ENCODE data around the gene GSKIP.

Gene GSKIP

DNA sequence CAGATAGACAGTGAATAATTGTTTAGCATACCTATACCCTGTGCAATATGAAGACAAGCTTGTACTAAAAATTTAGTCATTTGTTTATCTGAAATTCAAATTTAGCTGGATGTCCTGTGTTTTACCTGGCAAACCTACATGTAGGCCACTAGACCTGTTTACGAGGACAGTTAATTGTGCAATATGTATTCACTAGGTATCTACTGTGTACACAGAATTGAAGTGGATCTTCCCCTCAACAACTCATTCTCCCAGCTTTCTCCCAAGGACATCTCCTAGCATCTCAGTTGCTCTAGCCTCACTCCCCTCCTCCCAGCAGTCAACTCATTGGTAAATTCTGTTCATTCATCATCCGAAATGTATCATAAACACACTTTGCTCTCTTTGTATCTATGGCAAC, 53.9 kb downstream of the GSKIP start:
- DNase-seq (ENCODE audit: low read depth in 2 of 2) = no peak

DNA sequence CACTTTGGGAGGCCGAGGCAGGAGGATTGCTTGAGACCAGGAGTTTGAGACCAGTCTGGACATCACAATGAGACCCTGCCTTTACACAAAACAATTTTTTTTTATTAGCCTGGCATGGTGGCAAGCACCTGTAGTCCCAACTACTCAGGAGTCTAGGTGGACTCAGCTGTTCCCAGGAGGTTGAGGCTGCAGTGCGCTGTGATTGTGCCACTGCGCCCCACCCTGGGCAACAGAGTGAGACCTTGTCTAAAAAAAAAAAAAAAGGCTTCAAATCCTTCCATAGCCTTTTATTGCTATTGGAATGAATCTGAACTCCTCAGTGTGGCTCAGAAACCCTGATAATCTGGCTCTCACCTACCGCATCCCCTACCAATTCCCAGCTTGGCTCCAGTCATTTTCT, 54.7 kb downstream of the GSKIP start:
- no peak for DNase-seq (ENCODE audit: low read depth in 2 of 2)

DNA sequence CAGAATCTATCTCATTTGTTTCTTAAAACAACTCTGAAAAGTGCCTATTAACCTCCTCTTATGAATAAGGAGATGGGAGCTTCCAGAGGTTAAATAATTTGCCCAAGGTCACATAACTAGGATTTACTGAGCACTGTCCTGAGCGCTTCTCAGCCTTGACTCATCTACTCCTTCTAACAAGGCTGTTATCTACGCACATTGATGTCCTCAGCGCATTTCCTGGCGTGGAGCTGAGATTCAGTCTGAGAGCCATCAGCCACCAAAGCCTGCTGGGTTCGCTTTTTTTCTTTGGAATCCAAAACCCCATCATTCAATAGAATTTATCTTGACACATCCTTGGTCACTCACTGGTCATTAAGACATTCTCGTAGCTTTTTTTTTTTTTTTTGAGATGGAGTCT, 57.9 kb downstream of the GSKIP start:
- DNase-seq (ENCODE audit: low read depth in 2 of 2) = no peak

DNA sequence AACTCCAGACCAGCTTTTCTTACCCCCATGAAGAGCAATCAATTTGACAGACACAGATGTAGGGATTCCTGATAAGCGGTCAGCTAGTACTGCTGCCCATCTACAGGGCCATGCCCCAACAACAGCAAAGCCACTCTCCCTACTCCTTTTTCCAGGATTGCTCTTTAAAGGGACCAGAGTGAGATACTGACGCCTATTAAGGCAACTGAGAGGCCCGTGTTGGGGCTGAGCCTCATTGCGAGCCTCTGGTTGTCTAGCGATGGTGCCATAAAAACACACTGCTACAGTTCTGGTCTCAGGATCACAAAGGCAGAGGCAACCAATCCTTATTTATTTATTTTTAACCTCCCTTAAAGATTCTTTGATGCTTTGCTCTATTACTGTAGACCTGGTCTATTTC, 59.7 kb downstream of the GSKIP start:
- DNase-seq (ENCODE audit: low read depth in 2 of 2) = no peak

DNA sequence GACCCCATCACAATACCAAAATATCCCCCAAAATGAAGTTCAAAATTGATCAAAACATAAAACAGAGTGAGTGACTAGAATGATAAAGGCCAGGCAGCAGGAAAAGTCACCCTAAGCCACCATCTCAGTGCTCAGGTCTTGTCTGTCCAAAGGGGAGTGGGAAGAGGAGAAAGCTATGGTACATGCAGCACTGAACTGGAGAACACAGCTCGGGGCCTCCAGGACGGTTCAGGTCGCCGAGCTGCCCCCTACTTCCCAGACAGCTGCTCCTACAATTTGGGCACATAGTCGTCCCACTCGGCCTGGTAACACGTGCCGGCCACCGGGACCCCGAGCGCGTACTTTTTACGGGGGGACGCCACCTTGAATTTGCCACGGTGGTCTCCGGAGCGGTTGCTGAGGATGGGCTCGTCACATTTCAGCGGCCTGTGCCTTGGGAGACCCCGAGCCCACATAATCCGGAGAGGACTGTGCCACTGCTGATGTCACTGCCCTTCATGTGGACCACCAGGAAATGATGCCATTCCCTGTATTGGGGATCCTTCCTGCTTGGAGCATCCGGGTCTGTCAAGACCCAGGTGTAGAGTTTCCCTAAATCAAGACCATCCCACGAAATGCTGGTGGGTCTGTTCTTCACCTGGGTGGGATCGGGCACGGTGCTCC, 60.3 kb downstream of the GSKIP start:
- no peak for DNase-seq (ENCODE audit: low read depth in 2 of 2)

DNA sequence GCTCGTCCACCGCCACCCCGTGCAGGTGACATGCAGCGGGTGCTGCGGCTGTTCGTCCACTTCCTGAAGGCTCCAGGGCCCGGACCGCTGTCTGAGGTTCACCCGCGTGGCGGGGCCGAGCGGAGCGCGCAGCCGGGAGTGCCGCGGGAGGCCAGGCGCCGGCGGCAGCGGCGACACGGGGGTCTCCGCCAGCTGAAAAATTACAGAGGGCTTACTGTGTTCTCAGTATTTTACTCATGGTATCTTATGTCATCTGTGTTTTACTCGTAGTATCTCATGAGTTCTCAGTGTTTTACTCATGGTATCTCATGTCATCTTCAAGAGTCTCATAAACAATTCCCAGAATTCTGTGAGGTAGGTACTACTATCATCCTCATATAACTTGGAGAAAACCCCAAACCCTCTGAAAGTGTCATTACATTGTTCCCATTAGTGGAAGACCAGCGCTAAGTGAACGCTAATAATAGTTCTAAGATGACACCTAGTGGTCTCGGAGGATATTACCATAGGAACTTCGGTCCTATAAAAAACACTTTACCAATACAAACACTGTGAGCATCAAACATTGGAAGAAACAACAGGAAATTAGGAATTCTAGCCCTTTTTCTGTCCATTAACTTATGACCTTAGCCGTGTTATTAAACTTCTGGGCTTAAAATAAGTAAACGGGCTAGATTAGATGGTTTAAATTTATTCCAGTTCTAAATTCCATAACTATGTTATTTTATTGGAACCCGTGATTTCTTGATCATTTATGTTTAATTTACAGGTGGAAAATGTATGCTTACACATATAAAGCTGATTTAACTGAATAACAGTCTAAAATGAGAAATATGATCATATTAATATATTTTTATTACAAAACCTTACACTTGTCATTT, 61.0 kb downstream of the GSKIP start:
- DNase-seq (ENCODE audit: low read depth in 2 of 2) = no peak

DNA sequence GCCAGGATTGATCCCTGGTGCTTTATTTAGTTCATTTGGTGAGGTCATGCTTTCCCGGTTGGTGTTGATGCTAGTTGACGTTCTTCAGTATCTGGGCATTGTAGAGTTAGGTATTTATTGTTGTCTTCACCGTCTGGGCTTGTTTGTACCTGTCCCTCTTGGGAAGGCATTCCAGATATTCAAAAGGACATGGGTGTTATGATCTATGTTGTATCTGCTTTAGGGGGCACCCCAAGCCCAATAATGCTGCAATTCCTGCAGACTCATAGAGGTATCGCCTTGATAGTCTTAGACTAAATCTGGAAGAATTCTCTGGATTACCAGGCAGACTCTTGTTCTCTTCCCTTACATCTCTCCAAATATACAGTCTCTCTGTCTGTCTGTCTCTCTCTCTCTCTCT, 70.7 kb downstream of the GSKIP start:
- DNase-seq (ENCODE audit: low read depth in 2 of 2) = no peak

Measured in stimulated activated CD4-positive, alpha-beta T cell treated with anti-CD3 and anti-CD28 coated beads, Interleukin-1b, Interleukin-23, amount 100 ng/mL, for 1 hour (primary cell).